Measurements from ENCODE around the gene AKAP13. TPM values are rescaled to one million over a fixed set of nuclear protein-coding genes. Genes with fewer than 3 reads are reported as not detected.

Gene AKAP13
- total RNA-seq, 1 donor from 2014 or later: 152 TPM

GRCh38 chr15:85755471-85755870 is 375.1 kb downstream of the AKAP13 start:
- no peak for DNase-seq (ENCODE audit: low read depth)

GRCh38 chr15:85755942-85756341 is 375.5 kb downstream of the AKAP13 start:
- DNase-seq (ENCODE audit: low read depth): no peak

- no peak for DNase-seq (ENCODE audit: low read depth)
Observed at GRCh38 chr15:85756411-85757072, 376.1 kb downstream of the AKAP13 start.

GRCh38 chr15:85757073-85757938 is 376.9 kb downstream of the AKAP13 start:
- DNase-seq (ENCODE audit: low read depth): no peak

- DNase-seq (ENCODE audit: low read depth): no peak
Observed at GRCh38 chr15:85757939-85758654, 377.7 kb downstream of the AKAP13 start.

- no peak for DNase-seq (ENCODE audit: low read depth)
Observed at GRCh38 chr15:85758655-85758978, 378.2 kb downstream of the AKAP13 start.

- DNase-seq (ENCODE audit: low read depth): no peak
Observed at GRCh38 chr15:85759376-85759775, 379.0 kb downstream of the AKAP13 start.

- no peak for DNase-seq (ENCODE audit: low read depth)
Observed at GRCh38 chr15:85760049-85760448, 379.6 kb downstream of the AKAP13 start.

GRCh38 chr15:85760531-85761371 is 380.3 kb downstream of the AKAP13 start:
- DNase-seq (ENCODE audit: low read depth): no peak

- no peak for DNase-seq (ENCODE audit: low read depth)
Observed at GRCh38 chr15:85761635-85762034, 381.2 kb downstream of the AKAP13 start.

- DNase-seq (ENCODE audit: low read depth): no peak
Observed at GRCh38 chr15:85762039-85762755, 381.8 kb downstream of the AKAP13 start.

GRCh38 chr15:85762756-85763127 is 382.3 kb downstream of the AKAP13 start:
- no peak for DNase-seq (ENCODE audit: low read depth)

GRCh38 chr15:85763157-85763556 is 382.8 kb downstream of the AKAP13 start:
- peak; percentile 43 for DNase-seq (ENCODE audit: low read depth)

GRCh38 chr15:85763673-85764633 is 383.6 kb downstream of the AKAP13 start:
- DNase-seq (ENCODE audit: low read depth): no peak

GRCh38 chr15:85764649-85765277 is 384.4 kb downstream of the AKAP13 start:
- no peak for DNase-seq (ENCODE audit: low read depth)

GRCh38 chr15:85766001-85766831 is 385.8 kb downstream of the AKAP13 start:
- DNase-seq (ENCODE audit: low read depth): peak; percentile 81

- no peak for DNase-seq (ENCODE audit: low read depth)
Observed at GRCh38 chr15:85767785-85768529, 387.6 kb downstream of the AKAP13 start.
